SIG-M5 (cell line): ENCODE measurements around the gene NAB2.
"Not testable (repeated sequence)": the region's sequence is repeated elsewhere in the genome, so short reads cannot be mapped to it uniquely, and the experiment has no call there.

Experiments used
- DNase-seq: peaks from one replicate; lab custom pipeline; 2025; lab: John Stamatoyannopoulos, UW

Gene NAB2, protein sequence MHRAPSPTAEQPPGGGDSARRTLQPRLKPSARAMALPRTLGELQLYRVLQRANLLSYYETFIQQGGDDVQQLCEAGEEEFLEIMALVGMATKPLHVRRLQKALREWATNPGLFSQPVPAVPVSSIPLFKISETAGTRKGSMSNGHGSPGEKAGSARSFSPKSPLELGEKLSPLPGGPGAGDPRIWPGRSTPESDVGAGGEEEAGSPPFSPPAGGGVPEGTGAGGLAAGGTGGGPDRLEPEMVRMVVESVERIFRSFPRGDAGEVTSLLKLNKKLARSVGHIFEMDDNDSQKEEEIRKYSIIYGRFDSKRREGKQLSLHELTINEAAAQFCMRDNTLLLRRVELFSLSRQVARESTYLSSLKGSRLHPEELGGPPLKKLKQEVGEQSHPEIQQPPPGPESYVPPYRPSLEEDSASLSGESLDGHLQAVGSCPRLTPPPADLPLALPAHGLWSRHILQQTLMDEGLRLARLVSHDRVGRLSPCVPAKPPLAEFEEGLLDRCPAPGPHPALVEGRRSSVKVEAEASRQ

DNA sequence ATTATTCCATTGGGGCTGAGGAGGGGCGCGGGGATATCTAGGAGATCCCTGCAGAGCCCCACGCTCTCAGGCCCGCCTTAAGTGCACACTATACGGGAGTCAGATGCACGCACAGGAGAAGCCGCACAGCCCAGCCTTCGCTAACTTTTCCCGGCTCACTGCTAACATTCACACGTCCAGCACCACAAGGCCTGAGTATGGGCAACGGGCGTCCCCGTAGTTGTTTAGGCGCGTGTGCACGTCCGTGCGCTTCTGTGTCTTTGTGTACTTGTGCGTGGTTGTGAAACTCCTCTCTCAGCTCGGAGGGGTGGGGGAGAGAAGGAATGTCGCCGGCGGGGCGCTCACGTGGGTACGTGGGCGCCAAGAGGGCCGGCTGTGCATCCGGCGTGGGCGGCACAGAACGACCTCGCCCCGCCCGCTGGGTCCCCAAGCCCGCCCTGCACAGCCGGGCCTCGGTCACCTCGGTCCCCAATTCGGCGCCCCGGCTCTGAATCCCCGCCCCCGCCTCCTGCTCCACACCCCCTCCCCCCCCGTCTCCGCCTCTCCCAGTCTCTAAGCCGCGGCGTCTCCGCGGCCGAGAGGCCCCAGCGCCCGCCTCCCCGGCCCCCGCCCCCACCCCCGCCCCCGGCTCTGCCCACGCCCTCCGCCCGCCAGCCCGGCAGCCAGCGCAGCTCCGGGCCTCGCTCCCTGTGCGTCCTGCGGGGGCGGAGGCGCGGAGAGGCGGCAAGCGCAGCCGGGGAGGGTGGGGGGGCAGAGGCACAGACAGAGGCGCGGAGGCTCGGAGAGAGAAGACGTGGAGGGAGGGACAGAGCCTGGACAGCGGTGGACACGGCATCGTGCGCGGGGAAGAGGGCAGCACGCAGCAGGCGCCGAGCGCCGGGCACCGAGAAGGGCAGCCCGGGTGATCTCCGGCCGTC lies at the start of gene NAB2:
TSS of gene NAB2 (plus strand) at position 761 of the 917 bp plus-strand sequence. CDS start 158 bp downstream, outside the sequence.
- DNase-seq = peak; percentile 87

DNA sequence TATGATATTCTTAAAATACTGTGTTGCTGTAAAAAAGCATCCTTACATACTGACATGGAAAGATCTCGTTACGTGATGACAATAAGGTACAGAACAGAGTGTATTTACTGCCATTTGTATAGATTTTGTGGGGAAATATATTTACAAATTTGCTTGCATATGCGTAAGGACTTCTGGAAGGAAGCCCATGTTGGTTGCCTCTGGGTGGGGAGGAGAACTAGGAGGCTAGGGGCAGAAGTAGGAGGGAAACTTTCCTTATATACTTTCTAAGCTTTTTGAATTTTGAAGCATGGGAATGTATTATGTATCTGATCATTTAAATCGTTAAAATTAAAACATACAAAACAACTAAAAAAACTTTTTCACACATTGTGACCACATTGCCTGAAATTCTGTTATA lies 48.7 kb upstream of the NAB2 start:
- DNase-seq = no peak

DNA sequence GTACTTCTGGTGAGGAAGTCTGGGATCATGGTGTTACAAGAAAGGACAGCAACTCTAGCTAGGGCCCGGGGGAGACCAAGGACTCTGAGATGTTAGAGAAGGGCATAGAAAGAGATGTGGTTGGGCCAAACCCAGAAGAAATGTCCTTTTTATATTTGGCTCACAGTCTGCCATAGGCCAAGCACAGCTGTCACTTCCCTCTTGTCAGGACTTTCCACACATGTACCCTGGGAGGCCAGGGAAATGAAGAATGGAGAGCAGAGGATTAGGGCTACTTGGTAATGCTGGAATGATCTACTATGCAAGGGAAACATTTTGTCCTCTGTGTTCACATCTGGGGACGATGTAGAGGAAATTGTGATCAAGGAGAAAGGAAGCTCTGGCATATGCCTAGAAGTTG lies 48.2 kb upstream of the NAB2 start:
- no peak for DNase-seq

DNA sequence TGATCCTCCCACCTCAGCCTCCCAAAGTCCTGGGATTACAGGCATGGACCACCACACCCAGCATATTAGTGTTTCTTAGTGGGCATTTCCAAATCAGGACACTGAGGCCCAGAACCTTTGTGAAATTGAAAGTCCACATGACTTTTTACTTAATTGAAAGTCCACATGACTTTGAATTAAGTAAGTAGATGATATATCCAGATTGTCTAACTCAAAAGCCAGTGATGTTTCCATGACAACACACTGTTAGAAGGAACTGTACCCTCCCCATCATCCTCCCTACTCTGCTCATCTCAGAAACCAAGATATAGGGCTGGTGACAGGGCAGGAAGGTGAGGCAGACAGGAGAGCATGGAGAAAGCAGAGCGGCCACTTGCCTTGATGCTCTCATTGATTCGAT lies 46.2 kb upstream of the NAB2 start:
- no peak for DNase-seq

DNA sequence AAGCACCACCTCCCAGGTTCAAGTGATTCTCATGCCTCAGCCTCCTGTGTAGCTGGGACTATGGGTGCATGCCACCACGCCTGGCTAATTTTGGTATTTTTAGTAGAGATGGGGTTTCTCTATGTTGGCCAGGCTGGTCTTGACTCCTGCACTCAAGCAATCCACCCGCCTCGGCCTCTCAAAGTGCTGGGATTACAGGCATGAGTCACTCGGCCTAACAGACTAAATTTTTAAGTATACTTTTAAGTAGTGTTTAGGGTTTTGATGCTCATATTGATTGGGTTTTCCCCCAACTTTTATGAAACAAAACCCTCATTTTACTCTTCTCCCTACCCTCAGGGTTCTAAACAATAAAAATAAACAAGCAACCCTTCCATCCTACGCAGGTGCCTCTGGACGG lies 44.4 kb upstream of the NAB2 start:
- DNase-seq = no peak

DNA sequence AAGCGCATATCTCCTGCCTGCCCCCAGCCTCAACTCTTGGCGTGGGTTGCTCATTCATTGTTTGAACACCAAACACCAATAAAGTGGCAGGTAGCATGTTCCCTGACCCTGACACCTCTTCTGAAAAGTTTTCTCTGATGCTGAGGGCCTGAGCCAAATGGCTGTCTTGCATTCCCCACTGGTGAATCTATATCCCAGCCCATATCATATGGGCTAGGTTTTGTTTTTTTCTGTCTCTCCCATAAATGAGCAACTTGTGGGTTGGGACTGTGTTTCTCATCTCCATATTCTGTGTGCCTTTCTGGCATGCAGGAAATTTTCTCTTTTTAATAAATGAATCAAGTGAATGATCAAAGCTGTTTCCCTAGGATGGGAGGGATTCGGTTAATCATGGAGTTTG lies 44.0 kb upstream of the NAB2 start:
- DNase-seq = no peak

DNA sequence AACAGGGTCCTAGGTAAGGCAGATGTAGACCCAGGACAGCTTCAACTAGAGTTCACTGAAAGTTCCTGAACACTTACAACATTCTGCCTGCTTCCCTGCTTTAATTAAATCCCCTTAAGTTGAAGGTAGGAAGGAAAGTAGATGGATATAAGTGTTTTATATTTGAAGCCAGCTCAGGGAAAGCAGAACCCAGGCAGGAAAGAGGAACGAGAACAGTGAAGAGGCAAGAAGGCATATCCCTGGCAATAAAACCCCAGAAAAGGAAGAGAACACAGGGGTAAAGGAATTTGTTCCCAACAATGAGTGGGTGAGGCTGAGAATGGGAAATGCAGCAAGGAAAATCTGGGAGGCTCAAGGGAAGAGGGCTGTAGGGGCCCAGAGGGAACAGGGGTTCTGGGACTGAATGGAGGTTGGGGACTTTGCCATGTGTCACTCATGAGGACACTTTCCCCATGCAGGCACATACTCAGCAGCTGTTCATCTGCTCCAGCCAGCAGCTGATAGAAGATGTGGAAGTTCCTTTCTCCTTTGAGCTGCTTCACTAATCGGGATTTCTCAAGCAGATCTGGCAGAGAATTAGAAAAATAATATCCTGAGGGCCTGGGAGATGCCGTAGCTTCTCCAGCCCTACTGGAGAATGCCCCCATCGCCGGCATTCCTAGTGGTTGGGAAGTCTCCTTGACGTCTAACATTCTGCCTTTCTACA lies 42.7 kb upstream of the NAB2 start:
- DNase-seq = no peak

DNA sequence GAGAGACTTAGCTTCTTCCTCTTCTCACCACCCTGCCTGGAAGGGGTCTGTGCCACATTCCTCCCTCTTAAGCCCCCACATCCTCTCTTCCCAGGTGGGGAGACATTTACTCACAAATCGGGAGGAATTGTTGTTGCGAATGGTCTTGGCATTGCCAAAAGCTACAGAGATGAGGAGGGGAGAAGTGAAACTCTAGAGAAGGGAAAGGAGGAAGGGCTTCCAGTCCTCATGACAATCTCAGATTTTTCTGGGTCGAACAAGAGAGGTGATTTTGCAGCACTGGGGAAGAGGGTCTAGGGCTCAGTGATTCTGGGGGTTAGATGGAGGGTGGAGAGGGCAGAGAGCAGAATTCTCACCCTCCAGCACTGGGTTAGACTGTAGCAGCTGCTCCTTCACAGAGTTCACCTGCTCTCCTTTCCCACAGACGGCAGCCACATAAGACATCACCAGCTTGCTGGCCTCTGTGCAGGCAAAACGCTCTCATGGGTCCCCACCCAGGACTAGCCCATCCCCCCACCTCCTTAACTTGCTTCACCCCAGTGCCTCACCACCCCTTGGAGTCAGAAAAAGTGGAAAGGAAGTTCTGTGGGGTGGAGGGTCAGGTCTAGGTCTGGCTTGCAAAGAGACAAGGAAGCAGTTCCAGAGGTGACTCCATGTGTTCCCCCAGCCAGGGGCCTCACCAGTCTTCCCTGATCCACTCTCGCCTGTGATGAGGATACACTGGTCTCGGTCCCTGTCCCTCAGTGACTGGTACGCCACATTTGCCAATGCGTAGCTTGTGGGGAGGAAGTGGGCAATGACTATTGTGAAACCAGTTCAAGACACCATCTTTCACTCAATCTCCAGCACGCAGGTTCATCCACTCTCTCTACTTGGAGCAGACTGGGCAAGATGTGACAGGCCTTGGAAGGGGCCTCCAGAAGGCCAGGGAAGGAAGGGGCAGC lies 41.7 kb upstream of the NAB2 start:
- DNase-seq = peak; percentile 58

DNA sequence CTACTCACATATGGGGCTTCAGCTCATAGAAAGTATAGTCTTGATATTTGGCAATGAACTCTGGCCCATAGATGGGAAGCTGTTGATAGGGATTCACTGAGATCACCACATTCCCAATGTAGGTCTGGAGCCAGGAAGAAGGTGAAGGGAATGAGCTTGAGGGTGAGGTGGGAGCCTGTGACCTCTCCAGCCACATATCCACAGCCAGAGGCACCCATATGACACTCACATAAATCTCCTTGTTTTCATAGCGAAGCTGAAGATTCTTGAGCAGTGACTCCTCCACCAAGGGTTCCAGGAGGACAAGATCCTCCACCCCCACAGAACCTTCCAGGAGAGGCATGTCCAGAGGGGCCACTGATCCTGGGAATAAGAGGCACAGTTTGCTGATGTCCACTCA lies 40.9 kb upstream of the NAB2 start:
- no peak for DNase-seq

DNA sequence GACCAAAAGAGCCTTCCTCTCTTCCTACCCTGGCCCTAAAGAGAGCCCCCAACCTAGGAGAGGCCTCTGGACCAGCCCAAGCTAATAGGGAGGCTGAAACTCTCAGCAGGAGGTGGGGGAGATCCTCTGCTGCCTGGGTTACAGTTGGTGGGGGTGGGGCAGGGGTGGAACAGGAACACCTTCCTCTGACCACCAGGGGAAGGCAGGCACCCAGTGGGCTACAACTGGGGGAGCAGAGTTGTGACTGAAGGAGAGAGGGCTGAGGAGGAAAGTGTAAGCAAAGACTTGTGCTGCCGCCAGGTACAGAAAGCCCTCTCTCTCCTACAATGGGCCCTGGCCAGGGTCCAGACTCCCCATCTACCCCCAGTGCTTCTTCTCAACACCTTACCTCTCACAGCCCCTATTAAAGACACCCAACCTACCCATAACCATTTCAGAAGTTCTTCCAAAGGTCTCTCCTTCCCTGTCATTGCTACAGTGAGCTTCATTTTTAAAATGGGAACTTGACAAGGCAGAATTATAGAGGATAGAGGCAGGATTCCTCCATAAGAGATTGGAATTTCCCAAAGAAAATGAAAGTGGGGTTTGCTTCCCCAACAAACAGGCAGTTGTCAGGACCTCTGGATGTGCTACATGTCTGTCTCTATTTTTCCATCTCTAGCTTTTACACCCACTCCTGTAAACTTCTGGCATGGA lies 40.3 kb upstream of the NAB2 start:
- DNase-seq = no peak

DNA sequence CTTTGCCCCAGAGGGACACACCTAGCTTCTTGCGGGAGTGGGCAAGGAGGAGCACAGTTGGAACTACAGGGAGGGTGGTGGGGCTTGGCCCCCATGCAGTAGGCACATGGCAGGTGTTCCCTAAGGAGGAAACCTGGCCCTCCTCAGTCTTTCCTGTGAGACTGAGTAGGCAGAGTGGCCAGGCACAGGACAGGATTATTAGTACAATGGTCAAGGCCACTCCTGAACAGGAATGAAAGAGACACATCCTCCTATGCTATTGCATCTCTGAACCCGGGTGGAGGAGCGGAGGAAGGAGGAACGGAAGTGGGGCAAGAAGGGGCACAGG lies 39.8 kb upstream of the NAB2 start:
- DNase-seq = no peak

DNA sequence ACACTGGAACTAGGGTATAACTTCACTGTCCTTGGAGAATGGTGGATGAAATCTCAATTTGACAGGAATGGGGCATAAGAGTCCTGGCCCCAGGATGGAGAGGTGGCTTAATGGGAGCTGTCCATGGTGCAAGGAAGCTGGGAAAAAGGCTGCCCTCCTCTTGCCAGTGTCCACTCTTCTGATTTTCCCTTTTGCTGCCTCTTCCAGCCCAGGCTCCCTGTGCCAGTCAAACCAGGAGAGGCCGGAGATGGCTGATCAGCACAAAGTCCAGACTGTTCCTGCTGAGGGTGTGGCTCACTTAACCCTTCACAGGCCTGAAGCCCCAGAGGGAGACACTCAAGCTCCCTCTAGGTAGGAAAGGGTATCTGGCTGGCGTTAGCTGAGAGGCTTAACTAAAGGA lies 39.0 kb upstream of the NAB2 start, which contains the start of gene MYO1A:
TSS of gene MYO1A (minus strand) at position 240 of the 400 bp plus-strand sequence. CDS start 1,806 bp downstream, outside the sequence.
- DNase-seq = no peak

DNA sequence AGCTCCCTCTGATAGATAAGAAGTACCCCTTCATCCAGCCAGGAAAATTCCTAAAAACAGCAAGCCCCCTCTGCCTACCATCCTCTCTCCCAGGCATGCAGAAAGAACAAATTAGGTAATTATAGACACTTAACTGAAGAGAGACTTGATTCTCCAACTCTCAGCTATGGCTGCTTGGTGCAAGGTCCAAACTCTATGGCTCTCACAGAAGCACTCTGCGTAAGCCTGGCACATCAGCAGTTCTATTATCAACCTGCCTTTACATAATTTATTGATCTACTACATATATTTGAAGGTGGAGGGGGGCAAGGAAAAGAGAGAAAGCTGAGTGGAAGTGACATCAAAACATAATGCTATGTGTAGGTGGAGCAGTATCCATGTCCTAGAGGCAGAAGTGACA lies 37.9 kb upstream of the NAB2 start:
- DNase-seq = no peak

DNA sequence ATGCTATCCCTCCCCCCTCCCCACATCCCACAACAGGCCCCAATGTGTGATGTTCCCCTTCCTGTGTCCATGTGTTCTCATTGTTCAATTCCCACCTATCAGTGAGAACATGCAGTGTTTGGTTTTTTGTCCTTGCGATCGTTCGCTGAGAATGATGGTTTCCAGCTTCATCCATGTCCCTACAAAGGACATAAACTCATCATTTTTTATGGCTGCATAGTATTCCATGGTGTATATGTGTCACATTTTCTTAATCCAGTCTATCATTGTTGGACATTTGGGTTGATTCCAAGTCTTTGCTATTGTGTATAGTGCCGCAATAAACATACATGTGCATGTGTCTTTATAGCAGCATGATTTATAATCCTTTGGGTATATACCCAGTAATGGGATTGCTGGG lies 35.8 kb upstream of the NAB2 start:
- not testable (repeated sequence) for DNase-seq

DNA sequence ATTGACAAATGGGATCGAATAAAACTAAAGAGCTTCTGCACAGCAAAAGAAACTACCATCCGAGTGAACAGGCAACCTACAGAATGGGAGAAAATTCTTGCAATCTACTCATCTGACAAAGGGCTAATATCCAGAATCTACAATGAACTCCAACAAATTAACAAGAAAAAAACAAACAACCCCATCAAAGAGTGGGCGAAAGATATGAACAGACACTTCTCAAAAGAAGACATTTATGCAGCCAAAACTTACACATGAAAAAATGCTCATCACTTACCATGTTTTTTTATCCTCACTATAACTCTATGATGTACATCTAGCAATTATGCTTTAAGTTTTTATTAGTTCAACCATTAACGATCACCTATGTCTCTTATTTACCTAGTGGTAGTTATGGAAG lies 35.0 kb upstream of the NAB2 start:
- DNase-seq = not testable (repeated sequence)

DNA sequence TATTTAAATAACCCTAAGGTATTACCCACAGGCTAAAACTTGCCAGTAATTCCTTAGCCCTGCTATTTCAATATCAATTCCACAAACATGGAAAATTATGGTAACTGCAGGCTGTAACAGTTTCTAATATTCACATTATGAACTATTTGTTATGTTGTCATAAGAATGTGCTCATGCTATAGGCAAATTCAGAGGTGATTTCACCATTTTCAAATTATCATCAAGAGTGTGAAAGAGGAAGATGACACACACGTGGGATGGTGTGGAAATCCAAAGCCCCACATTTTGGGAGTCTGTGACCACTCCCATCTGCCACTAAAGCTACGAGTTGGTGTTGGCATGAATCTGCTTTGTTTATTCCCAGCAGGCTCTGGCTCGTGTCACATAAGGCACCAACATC lies 33.1 kb upstream of the NAB2 start:
- no peak for DNase-seq

DNA sequence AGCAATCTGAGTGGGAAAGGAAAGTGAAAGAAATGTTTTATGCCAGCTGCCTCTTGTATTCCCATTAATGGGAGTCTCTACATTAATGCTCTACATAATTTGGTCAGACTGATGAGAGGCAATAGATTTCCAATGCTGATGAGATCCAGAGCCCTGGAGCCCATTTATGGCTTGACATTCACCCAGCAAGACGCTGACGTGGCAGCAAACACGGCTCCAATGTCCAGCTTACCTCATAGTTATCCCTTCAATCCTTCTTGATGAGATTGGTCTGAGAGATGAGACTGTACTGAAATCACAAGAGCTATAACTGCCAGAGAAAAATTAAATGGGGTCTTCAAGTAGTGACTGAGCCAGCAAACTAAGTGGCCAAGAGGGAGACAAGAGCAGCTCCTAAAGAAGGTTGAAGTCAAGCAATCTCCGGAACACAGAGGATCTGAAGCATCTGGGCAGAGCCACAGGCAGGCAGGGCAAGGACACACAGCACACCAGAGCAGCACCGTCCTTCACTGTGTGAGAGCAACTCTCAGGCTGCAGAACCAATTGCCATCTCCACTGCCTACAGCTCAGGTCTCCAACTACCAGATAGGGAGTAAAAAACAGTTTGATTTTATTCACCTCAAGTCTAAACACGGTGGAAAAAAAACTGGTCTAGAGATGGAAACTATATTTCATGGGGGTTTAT lies 31.7 kb upstream of the NAB2 start:
- no peak for DNase-seq

DNA sequence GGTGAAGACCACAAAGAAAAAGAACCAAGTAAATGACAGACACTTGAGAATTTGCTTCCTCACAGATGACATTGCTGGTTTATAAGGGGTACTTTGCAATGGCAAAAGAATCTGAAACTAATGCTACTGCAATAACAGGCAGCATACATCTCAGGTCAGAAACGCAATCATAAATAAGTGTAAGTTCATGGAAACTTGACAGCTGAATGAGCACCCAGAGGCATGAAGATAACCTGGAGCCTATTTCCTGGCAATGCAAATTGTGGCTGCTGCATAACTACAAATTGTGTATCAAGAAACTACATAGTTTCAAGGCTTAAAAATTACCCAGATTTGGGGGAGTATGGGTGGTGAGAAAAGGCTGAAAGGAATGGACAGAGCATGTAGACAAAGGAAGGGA lies 30.5 kb upstream of the NAB2 start:
- DNase-seq = no peak

DNA sequence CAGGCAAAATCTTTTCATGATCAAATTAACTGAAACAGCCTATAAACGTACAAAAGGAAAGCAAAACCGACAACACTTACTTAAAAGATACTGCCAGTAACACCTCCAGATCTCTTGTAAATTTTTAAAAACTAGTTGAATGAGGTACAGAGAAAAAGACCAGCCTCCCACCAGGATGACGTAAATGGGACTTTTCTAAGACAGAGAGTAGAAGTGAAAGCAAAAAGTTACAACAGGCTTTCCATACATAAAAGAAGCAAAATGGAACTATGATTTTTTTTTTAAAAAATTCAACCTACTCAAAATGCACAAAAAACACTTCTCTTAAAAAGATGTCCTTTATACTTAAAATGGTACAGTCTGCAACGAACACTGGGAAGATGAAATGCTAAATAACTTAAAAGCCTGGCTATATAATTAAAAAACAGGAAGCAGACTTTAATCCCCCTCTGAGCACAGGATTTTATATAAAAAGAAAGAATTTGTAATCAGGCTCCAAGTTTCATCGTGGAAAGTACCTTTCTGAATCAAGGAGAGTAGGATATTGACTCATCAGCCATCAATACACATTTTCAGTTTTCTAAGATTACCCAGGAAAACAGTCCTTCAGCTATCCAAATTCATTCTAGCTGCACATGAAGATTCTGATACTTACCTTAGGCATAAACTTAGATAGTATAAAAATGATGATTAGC lies 24.8 kb upstream of the NAB2 start:
- no peak for DNase-seq
